ENCODE results near the gene MSI2. TPM values are rescaled to one million over a fixed set of nuclear protein-coding genes. Genes with fewer than 3 reads are reported as not detected.

Gene MSI2
- total RNA-seq, 1 donor from 2014 or later: 75.5 TPM

DNA sequence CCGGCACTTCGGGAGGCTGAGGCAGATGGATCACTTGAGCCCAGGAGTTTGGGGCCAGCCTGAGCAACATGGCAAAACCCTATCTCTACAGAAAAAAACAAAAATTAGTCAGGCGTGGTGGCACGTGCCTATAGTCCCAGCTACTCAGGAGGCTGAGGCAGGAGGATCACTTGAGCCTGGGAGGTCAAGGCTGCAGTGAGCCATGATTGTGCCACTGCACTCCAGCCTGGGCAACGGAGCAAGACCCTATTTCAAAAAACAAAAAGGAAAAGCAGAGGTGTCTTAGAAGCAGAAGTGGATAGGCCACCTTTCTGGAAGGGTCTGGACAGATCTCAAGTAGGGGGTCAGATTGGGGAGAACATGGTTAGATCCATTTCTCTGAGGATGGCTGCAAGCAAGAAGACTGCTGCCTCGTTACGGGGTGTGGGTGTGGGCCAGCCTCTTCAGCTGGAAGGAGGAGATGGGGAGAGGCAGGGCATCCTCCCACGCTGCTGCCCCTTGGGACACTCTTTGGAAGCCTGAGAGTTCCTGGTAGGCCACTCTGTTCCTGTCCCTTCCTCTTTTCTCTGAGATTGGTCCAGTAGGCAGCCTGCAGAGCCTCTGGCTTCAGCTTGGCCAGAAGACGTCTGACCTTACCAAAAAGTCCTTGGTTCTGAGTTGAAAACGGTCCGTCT is 208.0 kb downstream of the MSI2 start:
- TF ChIP-seq, protein P1, sequence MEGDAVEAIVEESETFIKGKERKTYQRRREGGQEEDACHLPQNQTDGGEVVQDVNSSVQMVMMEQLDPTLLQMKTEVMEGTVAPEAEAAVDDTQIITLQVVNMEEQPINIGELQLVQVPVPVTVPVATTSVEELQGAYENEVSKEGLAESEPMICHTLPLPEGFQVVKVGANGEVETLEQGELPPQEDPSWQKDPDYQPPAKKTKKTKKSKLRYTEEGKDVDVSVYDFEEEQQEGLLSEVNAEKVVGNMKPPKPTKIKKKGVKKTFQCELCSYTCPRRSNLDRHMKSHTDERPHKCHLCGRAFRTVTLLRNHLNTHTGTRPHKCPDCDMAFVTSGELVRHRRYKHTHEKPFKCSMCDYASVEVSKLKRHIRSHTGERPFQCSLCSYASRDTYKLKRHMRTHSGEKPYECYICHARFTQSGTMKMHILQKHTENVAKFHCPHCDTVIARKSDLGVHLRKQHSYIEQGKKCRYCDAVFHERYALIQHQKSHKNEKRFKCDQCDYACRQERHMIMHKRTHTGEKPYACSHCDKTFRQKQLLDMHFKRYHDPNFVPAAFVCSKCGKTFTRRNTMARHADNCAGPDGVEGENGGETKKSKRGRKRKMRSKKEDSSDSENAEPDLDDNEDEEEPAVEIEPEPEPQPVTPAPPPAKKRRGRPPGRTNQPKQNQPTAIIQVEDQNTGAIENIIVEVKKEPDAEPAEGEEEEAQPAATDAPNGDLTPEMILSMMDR (IDR thresholded peaks at IDR 0.05): no peak
- no peak overlapping the region for H3K27ac Mint-ChIP-seq (ENCODE audit: unreplicated experiment)
- no peak overlapping the region for H3K4me3 Mint-ChIP-seq (ENCODE audit: unreplicated experiment)
- H3K27me3 Mint-ChIP-seq (ENCODE audit: unreplicated experiment): no peaks in the 10 kb centered on the region
- H3K4me1 Mint-ChIP-seq (ENCODE audit: unreplicated experiment): peaks cover 68% of the 10 kb centered on the region
- H3K9me3 Mint-ChIP-seq (ENCODE audit: unreplicated experiment): no peaks in the 10 kb centered on the region
- H3K36me3 Mint-ChIP-seq (ENCODE audit: unreplicated experiment): no peaks in the 10 kb centered on the region
- DNase-seq (ENCODE audit: extremely low spot score, unreplicated experiment): no peak

DNA sequence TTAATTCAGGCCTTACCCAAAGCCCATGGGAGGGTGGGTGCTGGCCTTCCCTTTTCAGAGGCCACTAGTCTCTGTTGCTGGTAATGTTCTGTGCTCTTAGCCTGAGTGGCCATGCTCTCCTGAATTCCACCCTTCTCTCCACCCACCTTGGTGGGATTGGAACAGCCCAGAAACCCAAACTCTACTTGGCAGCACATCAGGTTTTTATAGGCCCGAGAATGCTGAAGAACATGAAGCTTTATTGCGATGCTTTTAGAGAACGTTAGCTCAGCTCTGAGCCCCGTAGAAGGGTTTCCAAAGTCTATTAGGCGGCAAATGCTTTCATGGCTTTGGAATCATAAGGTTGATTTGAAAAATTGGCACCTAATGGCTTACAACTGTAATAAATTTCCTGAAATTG is 209.3 kb downstream of the MSI2 start:
- Mint-ChIP-seq H3K4me1 (ENCODE audit: unreplicated experiment) (peaks cover 78% of the 10 kb centered on the region), H3K27me3 (ENCODE audit: unreplicated experiment) (no peaks in the 10 kb centered on the region), H3K36me3 (ENCODE audit: unreplicated experiment) (no peaks in the 10 kb centered on the region), H3K9me3 (ENCODE audit: unreplicated experiment) (no peaks in the 10 kb centered on the region), H3K4me3 (ENCODE audit: unreplicated experiment) (no peak overlapping the region), H3K27ac (ENCODE audit: unreplicated experiment) (peak overlapping the region; percentile 32)
- no peak for DNase-seq (ENCODE audit: extremely low spot score, unreplicated experiment)
- TF ChIP-seq, protein P1 (IDR thresholded peaks at IDR 0.05): no peak

- Mint-ChIP-seq H3K4me1 (ENCODE audit: unreplicated experiment) (peaks cover 81% of the 10 kb centered on the region), H3K27ac (ENCODE audit: unreplicated experiment) (peak overlapping the region; percentile 76), H3K36me3 (ENCODE audit: unreplicated experiment) (no peaks in the 10 kb centered on the region), H3K4me3 (ENCODE audit: unreplicated experiment) (no peak overlapping the region), H3K27me3 (ENCODE audit: unreplicated experiment) (no peaks in the 10 kb centered on the region), H3K9me3 (ENCODE audit: unreplicated experiment) (no peaks in the 10 kb centered on the region)
- DNase-seq (ENCODE audit: extremely low spot score, unreplicated experiment): no peak
- TF ChIP-seq, protein P1 (IDR thresholded peaks at IDR 0.05): no peak
Observed at GRCh38 chr17:57466017-57466471, 209.7 kb downstream of the MSI2 start.

- Mint-ChIP-seq H3K36me3 (ENCODE audit: unreplicated experiment) (no peaks in the 10 kb centered on the region), H3K27ac (ENCODE audit: unreplicated experiment) (peak overlapping the region; percentile 76), H3K4me3 (ENCODE audit: unreplicated experiment) (no peak overlapping the region), H3K9me3 (ENCODE audit: unreplicated experiment) (no peaks in the 10 kb centered on the region), H3K27me3 (ENCODE audit: unreplicated experiment) (no peaks in the 10 kb centered on the region), H3K4me1 (ENCODE audit: unreplicated experiment) (peaks cover 81% of the 10 kb centered on the region)
- TF ChIP-seq, protein P1 (IDR thresholded peaks at IDR 0.05): no peak
- no peak for DNase-seq (ENCODE audit: extremely low spot score, unreplicated experiment)
Observed at GRCh38 chr17:57466521-57466920, 210.2 kb downstream of the MSI2 start.

DNA sequence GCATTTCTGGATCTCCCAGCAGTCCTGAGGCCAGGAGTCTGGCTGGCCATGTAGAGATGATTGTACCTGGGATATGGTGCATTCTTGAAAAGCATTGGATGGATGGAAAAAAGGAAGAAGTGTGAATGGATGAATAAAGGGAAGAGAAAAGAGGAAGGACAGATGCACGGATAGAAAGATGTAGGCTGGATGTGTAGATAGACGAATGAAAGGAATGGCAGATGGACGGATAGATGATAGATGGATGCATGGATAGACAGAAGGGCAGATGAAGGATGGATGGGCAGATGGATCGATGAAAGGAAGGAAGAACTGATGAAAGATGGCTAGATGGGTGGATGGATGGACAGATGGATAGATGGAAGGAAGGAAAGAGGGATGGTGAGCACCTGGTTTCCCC is 210.9 kb downstream of the MSI2 start:
- H3K36me3 Mint-ChIP-seq (ENCODE audit: unreplicated experiment): no peaks in the 10 kb centered on the region
- H3K4me3 Mint-ChIP-seq (ENCODE audit: unreplicated experiment): no peak overlapping the region
- no peak overlapping the region for H3K27ac Mint-ChIP-seq (ENCODE audit: unreplicated experiment)
- no peaks in the 10 kb centered on the region for H3K9me3 Mint-ChIP-seq (ENCODE audit: unreplicated experiment)
- DNase-seq (ENCODE audit: extremely low spot score, unreplicated experiment): no peak
- no peaks in the 10 kb centered on the region for H3K27me3 Mint-ChIP-seq (ENCODE audit: unreplicated experiment)
- peaks cover 84% of the 10 kb centered on the region for H3K4me1 Mint-ChIP-seq (ENCODE audit: unreplicated experiment)
- TF ChIP-seq, protein P1 (IDR thresholded peaks at IDR 0.05): no peak

All from osteocyte (in vitro differentiated cells).